Stomach (tissue), 9 donors: ENCODE data around the gene MCM7. TPM values are rescaled to one million over a fixed set of nuclear protein-coding genes. Genes with fewer than 3 reads are reported as not detected.

Experiments used
- DNase-seq, 2 donors: peaks; one replicate each; pipeline versions ENCODE4 v3.0.0 to v3.0.0-alpha.2; 2013 to 2019
- H3K27ac ChIP-seq, 5 donors: fragments of 200-600 bp in 4 of 5; sonication (generic) in 4 of 5; one replicate each; pipeline ENCODE4 v1.5.1; 2013 to 2019; ENCODE audit warnings: mild to moderate bottlenecking in 1 of 5, moderate library complexity in 1 of 5
- H3K27me3 ChIP-seq, 3 donors: fragments of 200-600 bp; sonication (generic); one replicate each; pipeline ENCODE4 v1.5.1; 2017 to 2019; ENCODE audit warnings: mixed run types in 1 of 3
- H3K36me3 ChIP-seq, 4 donors: fragments of 200-600 bp; sonication (generic); 1 replicate in 3 of 4; 2 replicates in 1 of 4; pipeline ENCODE4 v1.5.1; 2016 to 2019
- H3K4me1 ChIP-seq, 4 donors: fragments of 200-600 bp; sonication (generic); one replicate each; pipeline ENCODE4 v1.5.1; 2016 to 2019
- H3K4me3 ChIP-seq, 4 donors: fragments of 200-600 bp; sonication (generic) in 3 of 4; one replicate each; pipeline ENCODE4 v1.5.1; 2016 to 2019; ENCODE audit warnings: mild to moderate bottlenecking in 1 of 4
- H3K9me3 ChIP-seq, 4 donors: fragments of 200-600 bp; sonication (generic); one replicate each; pipeline ENCODE4 v1.5.1; 2016 to 2019
- EP300 ChIP-seq: sonication (generic); formaldehyde crosslinking; IDR thresholded peaks from one replicate; pipeline ENCODE4 v1.6.1; 2017; ENCODE audit warnings: antibody characterized with exemption
- POLR2A ChIP-seq, 4 donors: fragments of 450-650 bp; IDR thresholded peaks; one replicate each; pipeline ENCODE4 v1.6.1; 2016; ENCODE audit warnings: antibody characterized with exemption in 4 of 4, control low read depth in 2 of 4, mild to moderate bottlenecking in 1 of 4, moderate library complexity in 1 of 4
- POLR2AphosphoS5 ChIP-seq, 3 donors: sonication (generic); formaldehyde crosslinking; IDR thresholded peaks; one replicate each; pipeline ENCODE4 v1.6.1; 2016; ENCODE audit warnings: antibody characterized with exemption in 3 of 3
- WGBS, 5 donors: extraction: QIAGEN DNeasy Blood & Tissue Kit in 3 of 5; methylation state at CpG; one replicate each; pipeline versions ENCODE4 v1.1.5 to v1.1.7; 2013 to 2018; 5-methylcytosine and 5-hydroxymethylcytosine counted together
- intact Hi-C: fragments of 100-400 bp; cut with DNase I; formaldehyde crosslinking; loops from one replicate; pipeline ENCODE4 v1.15.1; 2023; ENCODE audit warnings: low total_unique reads
- polyA plus RNA-seq, 3 donors: library from polyadenylated mRNA; stranded (reverse); fragments of 200-250 nt; gene quantifications; one replicate each; pipeline ENCODE4 v1.2.3, GENCODE V29; 2013
- total RNA-seq, 5 donors: library from RNA; depleted of rRNA; stranded (reverse); fragments of >200 nt; gene quantifications; one replicate each; pipeline versions ENCODE4 v1.1.0 to v1.2.3, GENCODE V29; 2014 to 2016
- TF ChIP-seq, protein P1 (sequence below), 7 experiments: fragments of 450-650 bp in 4 of 7; fragments of 200-600 bp in 3 of 7; sonication (generic) in 3 of 7; IDR thresholded peaks; one replicate each; pipeline ENCODE4 v1.5.1; 2016 to 2019; ENCODE audit warnings: antibody characterized with exemption in 7 of 7, control low read depth in 2 of 7, mild to moderate bottlenecking in 1 of 7
- donor health status: healthy with polysubstance abuse.
- donor health status: Bipolar disorder and iron deficiency.
- donor health status: healthy.

Gene MCM7
- total and polyA plus RNA-seq, 8 donors: 39.6 to 104 (median 50.5) TPM

DNA sequence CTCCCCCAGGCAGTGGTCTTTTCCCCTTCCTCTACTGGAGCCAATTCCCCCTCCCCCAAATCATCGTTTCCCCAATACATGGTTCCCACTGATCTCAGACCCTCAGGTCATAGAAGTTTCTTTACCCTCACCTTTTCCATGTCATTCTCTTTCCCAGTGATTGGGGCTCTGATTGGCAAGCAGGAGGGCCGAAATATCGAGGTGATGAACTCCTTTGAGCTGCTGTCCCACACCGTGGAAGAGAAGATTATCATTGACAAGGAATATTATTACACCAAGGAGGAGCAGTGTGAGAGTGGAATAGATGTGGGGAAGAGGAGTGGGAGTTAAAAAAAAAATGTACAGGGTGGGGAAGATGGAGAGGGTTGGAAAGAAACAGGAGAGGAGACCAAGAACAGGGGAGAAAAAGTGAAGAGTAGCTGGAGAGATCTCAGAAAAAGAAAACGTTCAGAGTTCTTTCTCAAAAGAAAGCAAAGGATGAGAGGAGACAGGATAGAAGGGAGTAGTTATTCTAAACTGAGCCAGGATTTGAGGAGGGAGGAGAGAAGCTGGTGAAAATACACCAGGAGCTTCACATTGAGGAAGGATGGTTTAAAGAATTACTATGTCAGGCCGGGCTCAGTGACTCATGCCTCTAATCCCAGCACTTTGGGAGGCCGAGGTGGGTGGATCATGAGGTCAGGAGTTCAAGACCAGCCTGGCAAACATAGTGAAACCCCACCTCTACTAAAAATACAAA lies 11.6 kb downstream of the MCM7 start:
- Histone ChIP-seq H3K4me1 (peaks cover 15 to 62% (median 35%) of the 10 kb centered on the region in 4 donors), H3K36me3 (peaks cover 41 to 48% (median 46%) of the 10 kb centered on the region in 4 donors), H3K4me3 (peak overlapping the region; percentile 81 to 92 (median 90)), H3K9me3 (no peaks in the 10 kb centered on the region), H3K27me3 (no peaks in the 10 kb centered on the region), H3K27ac (peak overlapping the region in 4 of 5 donors; percentile 79 to 92 (median 90))
- no peak for TF ChIP-seq POLR2A (IDR thresholded peaks at IDR 0.05)
- no peak for TF ChIP-seq POLR2AphosphoS5 (IDR thresholded peaks at IDR 0.05)
- TF ChIP-seq, protein P1, sequence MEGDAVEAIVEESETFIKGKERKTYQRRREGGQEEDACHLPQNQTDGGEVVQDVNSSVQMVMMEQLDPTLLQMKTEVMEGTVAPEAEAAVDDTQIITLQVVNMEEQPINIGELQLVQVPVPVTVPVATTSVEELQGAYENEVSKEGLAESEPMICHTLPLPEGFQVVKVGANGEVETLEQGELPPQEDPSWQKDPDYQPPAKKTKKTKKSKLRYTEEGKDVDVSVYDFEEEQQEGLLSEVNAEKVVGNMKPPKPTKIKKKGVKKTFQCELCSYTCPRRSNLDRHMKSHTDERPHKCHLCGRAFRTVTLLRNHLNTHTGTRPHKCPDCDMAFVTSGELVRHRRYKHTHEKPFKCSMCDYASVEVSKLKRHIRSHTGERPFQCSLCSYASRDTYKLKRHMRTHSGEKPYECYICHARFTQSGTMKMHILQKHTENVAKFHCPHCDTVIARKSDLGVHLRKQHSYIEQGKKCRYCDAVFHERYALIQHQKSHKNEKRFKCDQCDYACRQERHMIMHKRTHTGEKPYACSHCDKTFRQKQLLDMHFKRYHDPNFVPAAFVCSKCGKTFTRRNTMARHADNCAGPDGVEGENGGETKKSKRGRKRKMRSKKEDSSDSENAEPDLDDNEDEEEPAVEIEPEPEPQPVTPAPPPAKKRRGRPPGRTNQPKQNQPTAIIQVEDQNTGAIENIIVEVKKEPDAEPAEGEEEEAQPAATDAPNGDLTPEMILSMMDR (IDR thresholded peaks at IDR 0.05): no peak
- TF ChIP-seq EP300: no peak
- WGBS, 5 donors: 19 to 26% (median 23%) methylated on average over 7 of the region's 7 CpGs
- intact Hi-C loops: no loop called here
- no peak for DNase-seq

DNA sequence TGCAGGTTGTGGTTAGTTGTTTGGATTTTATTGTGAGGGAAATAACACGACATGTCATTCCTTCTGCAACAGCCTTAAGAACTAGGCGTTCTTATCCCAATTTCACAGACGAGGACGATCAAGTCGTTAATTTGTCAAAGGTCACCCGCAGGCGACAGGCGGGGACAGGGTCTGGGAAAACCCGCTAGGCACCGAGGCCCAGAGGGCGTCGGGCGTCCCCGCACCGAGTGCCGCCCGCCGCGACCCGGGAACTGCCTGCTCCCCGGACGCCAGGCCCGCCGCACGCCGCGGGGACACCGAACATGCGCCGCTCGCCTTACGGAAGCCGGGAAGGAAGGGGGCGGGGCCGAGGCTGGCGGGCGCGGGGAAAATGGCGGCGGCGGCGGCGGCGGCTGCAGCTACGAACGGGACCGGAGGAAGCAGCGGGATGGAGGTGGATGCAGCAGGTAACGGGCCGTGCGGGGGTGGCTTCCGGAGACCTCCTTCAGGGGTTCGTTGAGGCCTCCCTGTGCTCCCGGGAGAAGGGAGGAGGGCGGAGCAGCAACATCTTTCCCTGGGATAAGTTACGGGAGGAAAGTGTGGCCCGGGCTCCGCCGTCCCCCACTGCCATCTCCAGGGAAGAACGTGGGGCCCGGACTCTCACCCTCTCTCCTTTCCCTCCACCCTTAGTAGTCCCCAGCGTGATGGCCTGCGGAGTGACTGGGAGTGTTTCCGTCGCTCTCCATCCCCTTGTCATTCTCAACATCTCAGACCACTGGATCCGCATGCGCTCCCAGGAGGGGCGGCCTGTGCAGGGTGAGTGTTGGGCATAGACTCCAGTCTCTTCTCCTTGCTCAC lies 12.4 kb downstream of the MCM7 start, which contains the start of gene COPS6:
COPS6 (plus strand) TSS at position 349 of the 837 bp plus-strand sequence; CDS start at position 371, 22 bp downstream.
- intact Hi-C loops: no loop called here
- H3K27me3 ChIP-seq: no peaks in the 10 kb centered on the region
- 0 to 1% (median 0%) methylated on average over 35 to 68 of the region's 68 CpGs for WGBS, 5 donors
- H3K9me3 ChIP-seq: no peaks in the 10 kb centered on the region
- peaks cover 33 to 40% (median 38%) of the 10 kb centered on the region in 4 donors for H3K36me3 ChIP-seq
- DNase-seq: peak; percentile 87 to 95
- peak within 1 kb of the TSS; percentile 81 to 92 (median 90) for H3K4me3 ChIP-seq
- H3K27ac ChIP-seq: peak within 1 kb of the TSS; percentile 79 to 94 (median 91)
- H3K4me1 ChIP-seq: peaks cover 15 to 55% (median 30%) of the 10 kb centered on the region in 4 donors
- TF ChIP-seq, protein P1 (IDR thresholded peaks at IDR 0.05): no peak
- no peak for TF ChIP-seq POLR2A (IDR thresholded peaks at IDR 0.05)
- no peak for TF ChIP-seq EP300
- peak; percentile 93 to 99 (median 94) for TF ChIP-seq POLR2AphosphoS5 (IDR thresholded peaks at IDR 0.05)

DNA sequence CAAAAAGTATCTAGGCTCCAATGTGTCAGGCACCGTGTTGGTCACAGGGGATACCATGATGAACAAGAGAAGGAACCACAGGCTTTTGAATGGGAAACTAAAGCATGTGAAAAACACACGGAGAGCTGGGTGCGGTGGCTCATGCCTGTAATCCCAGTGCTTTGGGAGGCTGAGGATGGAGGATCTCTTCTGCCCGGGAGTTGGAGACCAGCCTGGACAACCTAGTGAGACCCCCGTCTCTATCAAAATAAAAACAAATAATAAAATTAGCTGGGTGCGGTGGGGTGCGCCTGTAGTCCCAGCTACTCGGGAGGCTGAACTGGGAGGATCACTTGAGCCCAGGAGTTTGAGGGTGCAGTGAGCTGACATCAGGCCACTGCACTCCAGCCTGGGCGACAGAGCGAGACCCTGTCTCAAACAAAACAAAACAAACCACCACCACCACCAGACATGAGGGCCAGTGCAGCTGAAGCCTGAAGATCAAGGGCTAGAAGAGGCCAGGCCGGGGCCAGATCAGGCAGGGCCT lies 13.0 kb downstream of the MCM7 start:
- intact Hi-C loops: no loop called here
- no peak for DNase-seq
- H3K9me3 ChIP-seq: no peaks in the 10 kb centered on the region
- H3K4me3 ChIP-seq: peak overlapping the region; percentile 81 to 92 (median 90)
- WGBS, 5 donors: 71 to 76% (median 75%) methylated on average over 11 of the region's 11 CpGs
- TF ChIP-seq, protein P1 (IDR thresholded peaks at IDR 0.05): no peak
- TF ChIP-seq EP300 (no peak), POLR2A (IDR thresholded peaks at IDR 0.05) (no peak), POLR2AphosphoS5 (IDR thresholded peaks at IDR 0.05) (no peak)
- H3K27me3 ChIP-seq: no peaks in the 10 kb centered on the region
- peak overlapping the region; percentile 79 to 94 (median 91) for H3K27ac ChIP-seq
- H3K36me3 ChIP-seq: peaks cover 27 to 33% (median 31%) of the 10 kb centered on the region in 4 donors
- peaks cover 15 to 48% (median 26%) of the 10 kb centered on the region in 4 donors for H3K4me1 ChIP-seq
